Measurements from ENCODE around the gene GALR3. TPM values are rescaled to one million over a fixed set of nuclear protein-coding genes. Genes with fewer than 3 reads are reported as not detected.

The GALR3 gene
- total and polyA plus RNA-seq, 2 donors (not counting 1 experiment from before 2014, with no cell fraction given), result not detected

DNA sequence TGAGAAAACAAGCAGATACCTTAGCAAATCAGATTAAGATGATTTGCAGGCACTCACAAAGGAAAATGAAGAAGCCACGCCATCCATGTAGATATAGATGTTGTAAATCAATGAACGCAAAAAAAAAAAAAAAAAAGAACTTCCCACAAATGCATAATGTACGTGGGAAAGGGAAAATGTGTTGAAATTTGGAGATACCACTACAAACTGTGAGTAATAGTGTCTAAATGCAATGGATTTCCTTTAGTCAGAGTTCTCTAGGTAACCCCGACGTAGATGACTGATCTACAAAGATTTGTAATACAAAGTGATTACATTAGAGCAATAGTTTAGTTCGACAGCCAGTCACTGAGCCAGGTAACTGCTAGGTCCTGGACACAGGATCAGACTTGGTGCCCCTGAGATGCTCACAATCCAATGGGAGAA, 21.7 kb downstream of the GALR3 start:
- H3K36me3 ChIP-seq (ENCODE audit: control insufficient read depth, insufficient read depth, low read length), result peaks cover 3% of the 10 kb centered on the region
- TF ChIP-seq, protein P1, sequence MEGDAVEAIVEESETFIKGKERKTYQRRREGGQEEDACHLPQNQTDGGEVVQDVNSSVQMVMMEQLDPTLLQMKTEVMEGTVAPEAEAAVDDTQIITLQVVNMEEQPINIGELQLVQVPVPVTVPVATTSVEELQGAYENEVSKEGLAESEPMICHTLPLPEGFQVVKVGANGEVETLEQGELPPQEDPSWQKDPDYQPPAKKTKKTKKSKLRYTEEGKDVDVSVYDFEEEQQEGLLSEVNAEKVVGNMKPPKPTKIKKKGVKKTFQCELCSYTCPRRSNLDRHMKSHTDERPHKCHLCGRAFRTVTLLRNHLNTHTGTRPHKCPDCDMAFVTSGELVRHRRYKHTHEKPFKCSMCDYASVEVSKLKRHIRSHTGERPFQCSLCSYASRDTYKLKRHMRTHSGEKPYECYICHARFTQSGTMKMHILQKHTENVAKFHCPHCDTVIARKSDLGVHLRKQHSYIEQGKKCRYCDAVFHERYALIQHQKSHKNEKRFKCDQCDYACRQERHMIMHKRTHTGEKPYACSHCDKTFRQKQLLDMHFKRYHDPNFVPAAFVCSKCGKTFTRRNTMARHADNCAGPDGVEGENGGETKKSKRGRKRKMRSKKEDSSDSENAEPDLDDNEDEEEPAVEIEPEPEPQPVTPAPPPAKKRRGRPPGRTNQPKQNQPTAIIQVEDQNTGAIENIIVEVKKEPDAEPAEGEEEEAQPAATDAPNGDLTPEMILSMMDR (conservative IDR thresholded peaks at IDR 0.05 in 1 of 2, IDR thresholded peaks at IDR 0.05 in 1 of 2; ENCODE audit: low read depth in 1 of 2, low read length in 2 of 2), result no peak
- TF ChIP-seq EZH2 (IDR thresholded peaks at IDR 0.05; ENCODE audit: low read length, missing control alignments), result no peak
- H3K4me3 ChIP-seq (replicated peaks in 1 of 4; ENCODE audit: control extremely low read depth in 1 of 4, insufficient read depth in 1 of 4, low read depth in 3 of 4, low read length in 4 of 4), result peak overlapping the region; percentile 29 to 67 (median 38)
- no peaks in the 10 kb centered on the region for H3K27me3 ChIP-seq (ENCODE audit: control insufficient read depth, insufficient read depth, low read length)
- H3K4me1 ChIP-seq (ENCODE audit: control insufficient read depth, extremely low read depth, insufficient read depth, low read length), result peaks cover 3% of the 10 kb centered on the region
- H3K9ac ChIP-seq (ENCODE audit: insufficient read depth, low read length), result no peak overlapping the region
- no peaks in the 10 kb centered on the region for H3K9me3 ChIP-seq (ENCODE audit: control insufficient read depth, insufficient read depth, low read depth, low read length)
- H3K79me2 ChIP-seq (ENCODE audit: control insufficient read depth, insufficient read depth, low read length), result peaks cover 31% of the 10 kb centered on the region
- H2AFZ ChIP-seq (ENCODE audit: low read length), result no peak overlapping the region
- H4K20me1 ChIP-seq (ENCODE audit: control insufficient read depth, extremely low read depth, insufficient read depth, low read length), result no peaks in the 10 kb centered on the region
- peak overlapping the region; percentile 31 for H3K27ac ChIP-seq (ENCODE audit: insufficient read depth, low read length)
- DNase-seq (ENCODE audit: low read depth in 2 of 2), result no peak
- no peak overlapping the region for H3K4me2 ChIP-seq (ENCODE audit: extremely low read depth, insufficient read depth, low read length)

GRCh38 chr22:37846433-37846832, 23.3 kb downstream of the GALR3 start:
- Histone ChIP-seq H3K27ac (ENCODE audit: insufficient read depth, low read length) (no peak overlapping the region), H3K36me3 (ENCODE audit: control insufficient read depth, insufficient read depth, low read length) (peaks cover 5% of the 10 kb centered on the region), H3K4me2 (ENCODE audit: extremely low read depth, insufficient read depth, low read length) (no peak overlapping the region), H3K79me2 (ENCODE audit: control insufficient read depth, insufficient read depth, low read length) (peaks cover 40% of the 10 kb centered on the region), H3K4me3 (replicated peaks in 1 of 4; ENCODE audit: control extremely low read depth in 1 of 4, insufficient read depth in 1 of 4, low read depth in 3 of 4, low read length in 4 of 4) (no peak overlapping the region), H3K9ac (ENCODE audit: insufficient read depth, low read length) (no peak overlapping the region), H3K9me3 (ENCODE audit: control insufficient read depth, insufficient read depth, low read depth, low read length) (no peaks in the 10 kb centered on the region), H3K4me1 (ENCODE audit: control insufficient read depth, extremely low read depth, insufficient read depth, low read length) (peaks cover 3% of the 10 kb centered on the region), H2AFZ (ENCODE audit: low read length) (no peak overlapping the region), H4K20me1 (ENCODE audit: control insufficient read depth, extremely low read depth, insufficient read depth, low read length) (no peaks in the 10 kb centered on the region), H3K27me3 (ENCODE audit: control insufficient read depth, insufficient read depth, low read length) (no peaks in the 10 kb centered on the region)
- TF ChIP-seq, protein P1 (conservative IDR thresholded peaks at IDR 0.05 in 1 of 2, IDR thresholded peaks at IDR 0.05 in 1 of 2; ENCODE audit: low read depth in 1 of 2, low read length in 2 of 2), result no peak
- TF ChIP-seq EZH2 (IDR thresholded peaks at IDR 0.05; ENCODE audit: low read length, missing control alignments), result no peak
- DNase-seq (ENCODE audit: low read depth in 2 of 2), result no peak

- no peaks in the 10 kb centered on the region for H3K4me1 ChIP-seq (ENCODE audit: control insufficient read depth, extremely low read depth, insufficient read depth, low read length)
- H4K20me1 ChIP-seq (ENCODE audit: control insufficient read depth, extremely low read depth, insufficient read depth, low read length), result no peaks in the 10 kb centered on the region
- H3K36me3 ChIP-seq (ENCODE audit: control insufficient read depth, insufficient read depth, low read length), result peaks cover 9% of the 10 kb centered on the region
- peak; percentile 11 to 48 for DNase-seq (ENCODE audit: low read depth in 2 of 2)
- H3K4me3 ChIP-seq (replicated peaks in 1 of 4; ENCODE audit: control extremely low read depth in 1 of 4, insufficient read depth in 1 of 4, low read depth in 3 of 4, low read length in 4 of 4), result peak overlapping the region; percentile 42 to 97 (median 78)
- H3K27ac ChIP-seq (ENCODE audit: insufficient read depth, low read length), result peak overlapping the region; percentile 86
- peaks cover 37% of the 10 kb centered on the region for H3K79me2 ChIP-seq (ENCODE audit: control insufficient read depth, insufficient read depth, low read length)
- TF ChIP-seq, protein P1 (conservative IDR thresholded peaks at IDR 0.05 in 1 of 2, IDR thresholded peaks at IDR 0.05 in 1 of 2; ENCODE audit: low read depth in 1 of 2, low read length in 2 of 2), result no peak
- no peak for TF ChIP-seq EZH2 (IDR thresholded peaks at IDR 0.05; ENCODE audit: low read length, missing control alignments)
- no peaks in the 10 kb centered on the region for H3K27me3 ChIP-seq (ENCODE audit: control insufficient read depth, insufficient read depth, low read length)
- peak overlapping the region; percentile 84 for H3K9ac ChIP-seq (ENCODE audit: insufficient read depth, low read length)
- H2AFZ ChIP-seq (ENCODE audit: low read length), result no peak overlapping the region
- peak overlapping the region; percentile 90 for H3K4me2 ChIP-seq (ENCODE audit: extremely low read depth, insufficient read depth, low read length)
- no peaks in the 10 kb centered on the region for H3K9me3 ChIP-seq (ENCODE audit: control insufficient read depth, insufficient read depth, low read depth, low read length)
Measured at GRCh38 chr22:37848587-37849088, 25.5 kb downstream of the GALR3 start.

All from fibroblast of lung (primary cell).